ENCODE results near the gene ALCAM.

ALCAM gene

GRCh38 chr3:105497386-105497785, 130.7 kb downstream of the ALCAM start:
- no peak for DNase-seq

- no peak for DNase-seq
These were observed 133.3 kb downstream of the ALCAM start for GRCh38 chr3:105499961-105500360.

- DNase-seq, result peak; percentile 39
These were observed 135.6 kb downstream of the ALCAM start for GRCh38 chr3:105502333-105502732.

GRCh38 chr3:105503191-105503593, 136.5 kb downstream of the ALCAM start:
- peak; percentile 48 for DNase-seq

- no peak for DNase-seq
These were observed 137.8 kb downstream of the ALCAM start for GRCh38 chr3:105504440-105504951.

- no peak for DNase-seq
These were observed 138.5 kb downstream of the ALCAM start for GRCh38 chr3:105505170-105505569.

GRCh38 chr3:105511031-105511430, 144.3 kb downstream of the ALCAM start:
- DNase-seq, result no peak

- DNase-seq, result no peak
These were observed 145.4 kb downstream of the ALCAM start for GRCh38 chr3:105512061-105512460.

- DNase-seq, result no peak
These were observed 146.3 kb downstream of the ALCAM start for GRCh38 chr3:105513042-105513441.

GRCh38 chr3:105513886-105514285, 147.2 kb downstream of the ALCAM start:
- no peak for DNase-seq

- no peak for DNase-seq
These were observed 148.7 kb downstream of the ALCAM start for GRCh38 chr3:105515372-105515771.

- no peak for DNase-seq
These were observed 150.3 kb downstream of the ALCAM start for GRCh38 chr3:105516972-105517371.

GRCh38 chr3:105518203-105518602, 151.5 kb downstream of the ALCAM start:
- DNase-seq, result peak; percentile 35

GRCh38 chr3:105518806-105519418, 152.2 kb downstream of the ALCAM start:
- DNase-seq, result peak; percentile 71

- DNase-seq, result no peak
These were observed 155.1 kb downstream of the ALCAM start for GRCh38 chr3:105521770-105522169.

- no peak for DNase-seq
These were observed 156.8 kb downstream of the ALCAM start for GRCh38 chr3:105523501-105523900.

- DNase-seq, result no peak
These were observed 158.8 kb downstream of the ALCAM start for GRCh38 chr3:105525531-105525930.

GRCh38 chr3:105526360-105527111, 159.8 kb downstream of the ALCAM start:
- DNase-seq, result no peak

GRCh38 chr3:105527535-105527934, 160.8 kb downstream of the ALCAM start:
- DNase-seq, result peak; percentile 50

GRCh38 chr3:105527949-105528348, 161.2 kb downstream of the ALCAM start:
- DNase-seq, result peak; percentile 85

GRCh38 chr3:105528955-105529354, 162.2 kb downstream of the ALCAM start:
- DNase-seq, result no peak

GRCh38 chr3:105529456-105529855, 162.7 kb downstream of the ALCAM start:
- DNase-seq, result peak; percentile 7

- no peak for DNase-seq
These were observed 165.5 kb downstream of the ALCAM start for GRCh38 chr3:105532251-105532650.

GRCh38 chr3:105533960-105534359, 167.3 kb downstream of the ALCAM start:
- DNase-seq, result no peak

Measured in DMS53 (cell line).